ENCODE data around the gene PROC.

PROC gene

GRCh38 chr2:127424598-127425520 lies 6.6 kb downstream of the PROC start:
- no peak for DNase-seq
- in situ Hi-C loops (cut with MboI; ENCODE audit: low pct_unique_long_range_greater_than_20kb, low sequenced_read_pairs): no loop called here

DNA sequence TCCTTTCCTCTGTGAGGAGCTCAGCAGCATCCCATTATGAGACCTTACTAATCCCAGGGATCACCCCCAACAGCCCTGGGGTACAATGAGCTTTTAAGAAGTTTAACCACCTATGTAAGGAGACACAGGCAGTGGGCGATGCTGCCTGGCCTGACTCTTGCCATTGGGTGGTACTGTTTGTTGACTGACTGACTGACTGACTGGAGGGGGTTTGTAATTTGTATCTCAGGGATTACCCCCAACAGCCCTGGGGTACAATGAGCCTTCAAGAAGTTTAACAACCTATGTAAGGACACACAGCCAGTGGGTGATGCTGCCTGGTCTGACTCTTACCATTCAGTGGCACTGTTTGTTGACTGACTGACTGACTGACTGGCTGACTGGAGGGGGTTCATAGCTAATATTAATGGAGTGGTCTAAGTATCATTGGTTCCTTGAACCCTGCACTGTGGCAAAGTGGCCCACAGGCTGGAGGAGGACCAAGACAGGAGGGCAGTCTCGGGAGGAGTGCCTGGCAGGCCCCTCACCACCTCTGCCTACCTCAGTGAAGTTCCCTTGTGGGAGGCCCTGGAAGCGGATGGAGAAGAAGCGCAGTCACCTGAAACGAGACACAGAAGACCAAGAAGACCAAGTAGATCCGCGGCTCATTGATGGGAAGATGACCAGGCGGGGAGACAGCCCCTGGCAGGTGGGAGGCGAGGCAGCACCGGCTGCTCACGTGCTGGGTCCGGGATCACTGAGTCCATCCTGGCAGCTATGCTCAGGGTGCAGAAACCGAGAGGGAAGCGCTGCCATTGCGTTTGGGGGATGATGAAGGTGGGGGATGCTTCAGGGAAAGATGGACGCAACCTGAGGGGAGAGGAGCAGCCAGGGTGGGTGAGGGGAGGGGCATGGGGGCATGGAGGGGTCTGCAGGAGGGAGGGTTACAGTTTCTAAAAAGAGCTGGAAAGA lies 7.6 kb downstream of the PROC start:
- in situ Hi-C loops (cut with MboI; ENCODE audit: low pct_unique_long_range_greater_than_20kb, low sequenced_read_pairs): no loop called here
- no peak for DNase-seq

GRCh38 chr2:127426501-127427354 lies 8.5 kb downstream of the PROC start:
- in situ Hi-C loops (cut with MboI; ENCODE audit: low pct_unique_long_range_greater_than_20kb, low sequenced_read_pairs): no loop called here
- DNase-seq: no peak

- in situ Hi-C loops (cut with MboI; ENCODE audit: low pct_unique_long_range_greater_than_20kb, low sequenced_read_pairs): no loop called here
- no peak for DNase-seq
Observed at GRCh38 chr2:127427376-127428056, 9.3 kb downstream of the PROC start.

GRCh38 chr2:127428057-127428814 lies 10.0 kb downstream of the PROC start:
- DNase-seq: no peak
- in situ Hi-C loops (cut with MboI; ENCODE audit: low pct_unique_long_range_greater_than_20kb, low sequenced_read_pairs): no loop called here

GRCh38 chr2:127428815-127429109 lies 10.5 kb downstream of the PROC start:
- in situ Hi-C loops (cut with MboI; ENCODE audit: low pct_unique_long_range_greater_than_20kb, low sequenced_read_pairs): no loop called here
- no peak for DNase-seq

DNA sequence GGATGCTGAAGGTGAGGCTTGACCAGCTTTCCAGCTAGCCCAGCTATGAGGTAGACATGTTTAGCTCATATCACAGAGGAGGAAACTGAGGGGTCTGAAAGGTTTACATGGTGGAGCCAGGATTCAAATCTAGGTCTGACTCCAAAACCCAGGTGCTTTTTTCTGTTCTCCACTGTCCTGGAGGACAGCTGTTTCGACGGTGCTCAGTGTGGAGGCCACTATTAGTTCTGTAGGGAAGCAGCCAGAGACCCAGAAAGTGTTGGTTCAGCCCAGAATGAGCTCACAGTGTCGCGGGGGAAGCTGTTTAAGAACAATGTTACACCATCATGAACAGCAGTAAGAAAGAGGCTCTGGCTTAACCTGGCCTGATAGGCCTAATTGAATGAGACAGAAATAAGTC lies 11.1 kb downstream of the PROC start:
- in situ Hi-C loops (cut with MboI; ENCODE audit: low pct_unique_long_range_greater_than_20kb, low sequenced_read_pairs): no loop called here

DNA sequence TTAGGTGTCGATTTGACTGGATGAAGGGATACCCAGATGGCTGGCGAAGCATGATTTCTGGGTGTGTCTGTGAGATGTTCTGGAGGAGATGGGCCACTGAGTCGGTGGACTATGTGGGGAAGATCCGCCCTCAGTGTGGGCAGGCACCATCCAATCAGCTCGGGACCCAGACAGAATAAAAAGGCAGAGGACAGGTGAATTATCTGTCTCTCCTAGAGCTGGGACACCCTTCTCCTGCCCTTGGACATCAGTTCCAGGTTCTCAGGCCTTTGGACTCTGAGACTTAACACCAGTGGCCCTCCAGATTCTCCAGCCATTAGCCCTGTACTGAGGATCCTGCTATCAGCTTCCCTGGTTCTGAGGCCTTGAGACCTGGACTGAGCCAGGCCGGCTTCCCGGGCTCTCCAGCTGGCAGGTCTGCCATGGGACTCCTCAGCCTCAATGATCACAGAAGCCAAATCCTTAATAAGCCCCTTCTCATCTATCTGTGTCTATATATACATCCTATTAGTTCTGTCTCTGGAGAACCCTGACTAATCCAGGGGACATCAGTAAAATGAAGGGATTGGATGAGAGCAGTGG lies 11.7 kb downstream of the PROC start:
- in situ Hi-C loops (cut with MboI; ENCODE audit: low pct_unique_long_range_greater_than_20kb, low sequenced_read_pairs): no loop called here
- no peak for DNase-seq

More for the DNA sequence above, 11.1 kb downstream of the PROC start:
- no peak for DNase-seq

GRCh38 chr2:127431408-127432023 lies 13.3 kb downstream of the PROC start:
- in situ Hi-C loops (cut with MboI; ENCODE audit: low pct_unique_long_range_greater_than_20kb, low sequenced_read_pairs): no loop called here
- no peak for DNase-seq

GRCh38 chr2:127434515-127434914 lies 16.3 kb downstream of the PROC start:
- in situ Hi-C loops (cut with MboI; ENCODE audit: low pct_unique_long_range_greater_than_20kb, low sequenced_read_pairs): no loop called here
- no peak for DNase-seq

GRCh38 chr2:127437056-127437455 lies 18.8 kb downstream of the PROC start:
- no peak for DNase-seq
- in situ Hi-C loops (cut with MboI; ENCODE audit: low pct_unique_long_range_greater_than_20kb, low sequenced_read_pairs): no loop called here

DNA sequence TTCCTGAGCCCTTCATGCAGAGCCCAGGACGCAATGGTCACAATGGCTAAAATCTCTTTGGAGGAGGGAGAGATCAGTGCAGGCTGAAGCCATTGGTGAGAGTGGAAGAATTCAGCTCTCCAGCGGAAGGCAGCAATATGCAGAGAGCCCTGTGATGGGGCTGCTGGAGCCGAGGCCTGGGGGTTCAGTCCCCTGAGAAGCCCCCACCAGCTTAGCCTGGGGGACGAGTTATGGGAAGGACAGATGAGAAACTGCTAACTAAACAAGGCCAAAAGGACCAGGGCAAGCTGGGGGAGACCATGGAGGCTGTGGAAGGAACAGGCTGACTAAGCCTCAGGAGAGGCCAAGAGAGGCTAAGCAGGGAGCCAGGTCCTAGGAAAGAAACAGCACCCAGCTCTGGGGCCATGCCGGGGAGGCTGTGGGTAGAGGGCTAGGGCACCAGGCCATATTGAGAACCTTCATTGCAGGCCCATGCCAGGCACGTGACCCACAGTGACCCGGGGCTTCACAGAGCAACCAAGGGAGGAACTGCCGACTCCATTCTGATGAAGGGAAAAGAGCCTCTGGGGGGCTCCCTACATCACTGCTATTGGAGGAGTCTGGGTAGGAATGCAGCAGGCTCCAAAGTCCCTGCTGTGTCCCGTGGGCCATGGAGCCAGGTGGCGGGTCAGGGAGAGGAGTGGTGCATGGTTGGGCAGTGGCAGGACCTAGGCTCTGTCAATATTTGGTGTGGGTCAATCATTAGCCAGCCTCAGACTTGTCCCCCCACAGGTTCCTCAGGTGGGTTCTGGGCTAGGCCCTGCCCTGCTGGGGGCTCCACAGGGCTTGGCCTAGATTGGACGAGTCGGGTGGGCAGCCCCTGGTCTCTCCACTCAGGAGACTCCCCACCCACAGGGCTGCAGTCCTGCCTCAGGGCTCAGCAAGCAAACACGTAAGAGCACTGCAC lies 19.8 kb downstream of the PROC start:
- in situ Hi-C loops (cut with MboI; ENCODE audit: low pct_unique_long_range_greater_than_20kb, low sequenced_read_pairs): no loop called here

GRCh38 chr2:127439343-127439742 lies 21.1 kb downstream of the PROC start:
- in situ Hi-C loops (cut with MboI; ENCODE audit: low pct_unique_long_range_greater_than_20kb, low sequenced_read_pairs): no loop called here

More for the DNA sequence above, 19.8 kb downstream of the PROC start:
- no peak for DNase-seq

DNA sequence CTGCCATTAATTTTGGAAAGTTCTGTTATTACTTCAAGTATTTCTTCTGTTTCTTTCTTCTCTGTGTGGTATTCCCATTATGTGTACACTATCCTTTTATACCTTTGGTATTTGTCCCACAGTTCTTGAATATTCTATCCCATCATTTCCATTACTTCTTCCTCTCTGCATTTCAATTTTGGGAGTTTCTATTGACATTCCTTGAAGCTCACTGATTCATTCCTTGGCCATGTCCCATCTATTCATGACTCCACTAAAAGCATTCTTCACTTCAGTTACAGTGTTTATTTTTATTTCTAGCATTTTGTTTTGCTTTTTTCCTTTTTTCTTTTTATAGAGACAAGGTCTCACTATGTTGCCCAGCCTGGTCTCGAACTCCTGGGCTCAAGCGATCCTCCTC lies 30.3 kb downstream of the PROC start:
- in situ Hi-C loops (cut with MboI; ENCODE audit: low pct_unique_long_range_greater_than_20kb, low sequenced_read_pairs): no loop called here
- DNase-seq: no peak

More at GRCh38 chr2:127439343-127439742, 21.1 kb downstream of the PROC start:
- no peak for DNase-seq

DNA sequence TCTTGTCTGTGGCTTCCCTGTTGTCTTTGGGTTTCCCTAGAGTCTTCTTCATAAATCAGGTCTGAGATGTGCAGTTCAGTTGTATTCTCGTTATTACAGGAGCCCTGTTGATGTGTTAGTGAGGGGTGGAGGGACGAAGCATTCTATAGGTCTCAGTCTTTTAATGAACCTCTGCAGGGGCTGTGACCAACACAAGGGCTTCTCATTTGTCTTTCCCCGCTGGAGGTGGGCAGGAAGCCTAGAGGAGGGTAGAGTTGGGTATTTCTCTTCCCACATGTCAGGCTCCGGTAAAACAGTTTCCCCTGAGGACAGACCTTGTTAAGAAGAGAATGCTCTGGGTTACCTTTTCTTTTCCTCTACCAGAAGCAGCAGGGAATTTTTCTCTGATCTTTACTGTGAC lies 31.2 kb downstream of the PROC start:
- DNase-seq: no peak
- in situ Hi-C loops (cut with MboI; ENCODE audit: low pct_unique_long_range_greater_than_20kb, low sequenced_read_pairs): no loop called here

DNA sequence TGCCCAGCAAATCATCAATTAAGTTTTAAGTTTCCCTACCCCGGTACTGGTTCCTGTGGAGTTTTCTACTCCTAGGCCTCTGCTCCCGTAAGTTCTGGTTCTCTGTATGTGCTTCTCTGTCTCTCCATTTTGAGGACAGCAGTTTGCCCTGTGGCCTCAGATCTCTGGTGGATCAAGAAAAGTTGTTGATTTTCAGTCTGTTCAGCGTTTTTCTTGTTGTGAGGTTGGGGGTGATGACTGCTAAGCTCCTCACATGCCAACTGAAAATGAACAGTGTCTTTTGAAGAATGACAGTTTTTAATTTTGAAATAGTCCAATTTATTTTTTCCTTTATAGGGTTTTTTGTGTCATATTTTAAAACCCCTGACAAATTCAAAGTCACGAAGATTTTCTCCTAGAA lies 31.7 kb downstream of the PROC start:
- in situ Hi-C loops (cut with MboI; ENCODE audit: low pct_unique_long_range_greater_than_20kb, low sequenced_read_pairs): no loop called here
- no peak for DNase-seq
